Retinal pigment epithelial cell (primary cell): Measurements from ENCODE around the gene KIFC3.
"Not testable (repeated sequence)": the region's sequence is repeated elsewhere in the genome, so short reads cannot be mapped to it uniquely, and the experiment has no call there.

Source experiments
- DNase-seq: peaks from one replicate; pipeline ENCODE4 v3.0.0-alpha.2; 2010; ENCODE audit warnings: low read depth
- H3K4me3 ChIP-seq: 2 replicates; pipeline ENCODE4 v1.5.1; 2011; ENCODE audit warnings: mild to moderate bottlenecking, low read length, control low read depth, moderate library complexity
- CTCF ChIP-seq: conservative IDR thresholded peaks from 2 replicates; pipeline ENCODE4 v1.5.1; 2011; ENCODE audit warnings: low read depth, low read length, control low read depth, inconsistent platforms

The KIFC3 gene

DNA sequence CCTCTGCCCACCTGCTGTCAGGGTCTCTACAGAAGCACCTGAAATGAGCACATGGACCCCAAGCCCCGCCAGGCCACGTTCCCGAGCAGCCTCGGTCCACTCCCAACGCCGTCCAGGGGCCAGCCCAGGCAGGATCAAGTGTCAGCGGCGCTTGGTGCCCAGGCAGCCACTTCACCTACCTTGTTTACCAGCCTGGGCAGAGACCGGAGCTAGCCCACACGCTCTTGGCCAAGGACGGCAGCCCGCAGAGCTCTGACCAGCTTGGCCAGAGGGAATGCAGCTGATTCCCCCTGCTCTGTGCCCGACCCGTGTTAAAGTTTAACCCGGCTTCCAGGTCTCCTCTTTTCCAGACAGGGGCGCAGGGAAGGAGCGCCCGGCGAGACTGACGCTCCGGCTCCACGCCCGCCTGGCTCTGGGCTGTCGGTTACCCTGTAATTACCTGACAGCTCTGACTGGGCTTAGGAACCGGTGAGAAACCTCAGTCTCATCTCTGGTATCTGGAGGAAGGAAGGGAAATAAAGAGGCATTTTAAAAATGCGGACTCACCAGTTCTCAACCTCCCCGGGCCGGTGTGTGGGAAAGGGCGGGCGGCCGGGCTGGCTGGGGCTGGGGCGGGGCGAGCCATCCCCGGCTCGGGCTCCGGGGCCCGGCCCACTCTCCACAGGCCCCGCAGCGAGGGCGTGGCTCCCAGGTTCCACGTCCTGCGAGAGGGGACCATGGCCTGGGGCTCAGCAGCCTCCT is 4.6 kb downstream of the KIFC3 start:
- DNase-seq: no peak
- H3K4me3 ChIP-seq: peak overlapping the region; percentile 14
- TF ChIP-seq CTCF: no peak

DNA sequence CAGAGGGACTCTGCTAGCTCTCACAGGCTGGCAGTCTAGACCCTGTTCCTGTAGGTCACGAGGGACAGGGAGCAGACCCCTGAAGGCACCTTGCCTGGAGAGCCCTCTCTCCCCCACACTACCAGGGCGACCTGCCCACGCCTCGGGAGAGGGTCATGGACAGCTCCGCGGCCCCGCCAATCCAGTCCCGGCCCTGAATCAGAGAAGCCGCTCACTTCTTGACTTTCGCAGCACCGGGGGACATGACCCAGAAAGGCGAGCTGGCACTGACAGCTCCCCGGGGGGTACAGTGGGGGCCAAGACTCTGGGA is 5.1 kb downstream of the KIFC3 start:
- H3K4me3 ChIP-seq: no peak overlapping the region
- no peak for TF ChIP-seq CTCF
- DNase-seq: no peak

GRCh38 chr16:57796014-57796413 is 6.3 kb downstream of the KIFC3 start:
- DNase-seq, H3K4me3 ChIP-seq: not testable (repeated sequence)

GRCh38 chr16:57795431-57795878 is 6.8 kb downstream of the KIFC3 start:
- no peak for DNase-seq
- peak; percentile 66 for TF ChIP-seq CTCF

GRCh38 chr16:57794849-57795430 is 7.4 kb downstream of the KIFC3 start:
- DNase-seq: no peak
- H3K4me3 ChIP-seq: no peak overlapping the region
- no peak for TF ChIP-seq CTCF

More at GRCh38 chr16:57795431-57795878, 6.8 kb downstream of the KIFC3 start:
- H3K4me3 ChIP-seq: no peak overlapping the region

GRCh38 chr16:57791893-57792461 is 10.3 kb downstream of the KIFC3 start:
- no peak for DNase-seq
- no peak for TF ChIP-seq CTCF
- no peak overlapping the region for H3K4me3 ChIP-seq

GRCh38 chr16:57791195-57791892 is 10.9 kb downstream of the KIFC3 start:
- no peak for DNase-seq

More at GRCh38 chr16:57791195-57791892, 10.9 kb downstream of the KIFC3 start:
- TF ChIP-seq CTCF: no peak
- no peak overlapping the region for H3K4me3 ChIP-seq
